ENCODE results near the gene RIN3. TPM values are rescaled to one million over a fixed set of nuclear protein-coding genes. Genes with fewer than 3 reads are reported as not detected.

Gene RIN3
- total RNA-seq, 4 donors from 2014 or later, result 13.5 to 22.2 (median 16.2) TPM

GRCh38 chr14:92493024-92493423 lies 20.6 kb upstream of the RIN3 start:
- no peak overlapping the region for H3K4me3 ChIP-seq
- no peaks in the 10 kb centered on the region for H3K9me3 ChIP-seq
- TF ChIP-seq EP300 (IDR thresholded peaks at IDR 0.05) (no peak), POLR2AphosphoS5 (IDR thresholded peaks at IDR 0.05) (no peak)
- WGBS, 2 donors (ENCODE audit: low coverage in 1 of 2), result 93 to 100% methylated on average over 2 to 5 of the region's 10 CpGs
- H3K27ac ChIP-seq, result peak overlapping the region in 1 of 4 donors; percentile 29
- no peaks in the 10 kb centered on the region for H3K27me3 ChIP-seq
- no peaks in the 10 kb centered on the region for H3K36me3 ChIP-seq
- peaks cover 0 to 5% (median 0%) of the 10 kb centered on the region in 3 donors for H3K4me1 ChIP-seq
- no peak for ATAC-seq

DNA sequence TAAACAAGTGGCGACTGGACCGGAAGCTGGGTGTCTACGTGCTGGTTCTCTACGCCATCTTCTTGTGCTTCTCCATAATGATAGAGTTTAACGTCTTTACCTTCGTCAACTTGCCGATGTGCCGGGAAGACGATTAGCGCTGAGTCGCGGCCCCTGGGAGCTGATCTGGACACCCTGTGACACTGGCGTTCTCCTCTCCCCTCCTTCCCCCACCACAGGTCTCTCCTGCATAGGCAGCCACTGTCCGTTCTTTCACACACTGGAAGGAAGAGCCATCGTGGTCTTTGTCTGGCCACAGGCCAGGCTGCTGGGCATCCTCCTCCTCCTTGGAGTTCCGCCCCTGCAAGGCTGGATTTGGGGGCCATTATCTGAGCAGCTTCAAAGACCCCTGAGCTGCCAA lies 20.1 kb upstream of the RIN3 start:
- H3K27ac ChIP-seq, result no peak overlapping the region
- H3K9me3 ChIP-seq, result no peaks in the 10 kb centered on the region
- H3K27me3 ChIP-seq, result no peaks in the 10 kb centered on the region
- H3K36me3 ChIP-seq, result no peaks in the 10 kb centered on the region
- no peak overlapping the region for H3K4me3 ChIP-seq
- ATAC-seq, result no peak
- no peak for TF ChIP-seq POLR2AphosphoS5 (IDR thresholded peaks at IDR 0.05)
- TF ChIP-seq POLR2A (IDR thresholded peaks at IDR 0.05), result no peak
- TF ChIP-seq EP300 (IDR thresholded peaks at IDR 0.05), result no peak
- TF ChIP-seq CTCF (IDR thresholded peaks at IDR 0.05), result no peak
- 93 to 100% methylated on average over 5 to 14 of the region's 16 CpGs for WGBS, 2 donors (ENCODE audit: low coverage in 1 of 2)
- peaks cover 0 to 5% (median 0%) of the 10 kb centered on the region in 3 donors for H3K4me1 ChIP-seq

DNA sequence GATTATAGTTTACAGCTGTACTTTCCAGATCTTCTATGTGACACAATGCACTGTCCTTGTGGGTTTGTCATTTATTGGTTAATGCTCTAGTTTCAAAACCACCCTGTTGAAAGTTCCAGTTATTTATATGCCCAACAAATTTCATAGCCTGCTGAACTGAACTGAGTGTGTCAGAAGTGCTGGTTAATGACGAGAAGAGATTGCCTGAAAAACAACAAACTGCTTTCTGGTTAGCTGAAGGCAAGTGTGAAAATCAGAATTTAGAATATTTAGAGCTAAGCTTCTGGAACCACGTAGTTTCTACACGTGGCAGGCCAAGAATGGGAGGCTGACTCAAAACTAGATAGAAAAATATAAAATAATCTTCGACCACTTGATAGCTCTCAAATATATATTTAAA lies 19.1 kb upstream of the RIN3 start:
- WGBS, 2 donors (ENCODE audit: low coverage in 1 of 2), result 77 to 84% methylated on average over 4 of the region's 4 CpGs
- H3K9me3 ChIP-seq, result no peaks in the 10 kb centered on the region
- no peaks in the 10 kb centered on the region for H3K36me3 ChIP-seq
- H3K27ac ChIP-seq, result no peak overlapping the region
- TF ChIP-seq EP300 (IDR thresholded peaks at IDR 0.05) (no peak), POLR2AphosphoS5 (IDR thresholded peaks at IDR 0.05) (no peak), CTCF (IDR thresholded peaks at IDR 0.05) (no peak)
- ATAC-seq, result no peak
- peaks cover 0 to 5% (median 0%) of the 10 kb centered on the region in 3 donors for H3K4me1 ChIP-seq
- no peaks in the 10 kb centered on the region for H3K27me3 ChIP-seq
- H3K4me3 ChIP-seq, result no peak overlapping the region

DNA sequence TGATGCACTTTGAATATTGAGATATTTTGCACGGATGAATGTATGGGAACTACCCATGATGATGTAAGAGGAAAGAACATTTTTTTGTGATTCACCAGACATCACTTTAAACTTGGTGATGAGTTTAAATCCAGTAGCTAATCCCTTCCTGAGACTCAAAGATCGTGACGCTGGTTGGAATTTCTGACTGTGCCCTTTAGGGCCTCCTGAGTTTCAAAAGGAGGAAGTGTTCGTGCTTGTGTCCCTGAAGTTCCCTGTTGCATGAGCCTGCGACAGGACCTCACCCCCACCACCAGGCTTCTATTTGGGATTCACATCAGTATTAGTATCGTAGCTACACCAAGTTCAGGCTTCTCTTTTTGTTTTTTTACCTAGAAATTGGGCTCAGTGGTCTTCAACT lies 18.6 kb upstream of the RIN3 start:
- peak; percentile 21 for ATAC-seq
- Histone ChIP-seq H3K36me3 (no peaks in the 10 kb centered on the region), H3K4me1 (peaks cover 0 to 5% (median 0%) of the 10 kb centered on the region in 3 donors), H3K27me3 (no peaks in the 10 kb centered on the region), H3K27ac (peak overlapping the region in 1 of 4 donors; percentile 8), H3K9me3 (no peaks in the 10 kb centered on the region), H3K4me3 (no peak overlapping the region)
- WGBS, 2 donors (ENCODE audit: low coverage in 1 of 2), result 69 to 75% methylated on average over 6 of the region's 6 CpGs
- TF ChIP-seq POLR2AphosphoS5 (IDR thresholded peaks at IDR 0.05) (no peak), EP300 (IDR thresholded peaks at IDR 0.05) (no peak), POLR2A (IDR thresholded peaks at IDR 0.05) (no peak), CTCF (IDR thresholded peaks at IDR 0.05) (no peak)

DNA sequence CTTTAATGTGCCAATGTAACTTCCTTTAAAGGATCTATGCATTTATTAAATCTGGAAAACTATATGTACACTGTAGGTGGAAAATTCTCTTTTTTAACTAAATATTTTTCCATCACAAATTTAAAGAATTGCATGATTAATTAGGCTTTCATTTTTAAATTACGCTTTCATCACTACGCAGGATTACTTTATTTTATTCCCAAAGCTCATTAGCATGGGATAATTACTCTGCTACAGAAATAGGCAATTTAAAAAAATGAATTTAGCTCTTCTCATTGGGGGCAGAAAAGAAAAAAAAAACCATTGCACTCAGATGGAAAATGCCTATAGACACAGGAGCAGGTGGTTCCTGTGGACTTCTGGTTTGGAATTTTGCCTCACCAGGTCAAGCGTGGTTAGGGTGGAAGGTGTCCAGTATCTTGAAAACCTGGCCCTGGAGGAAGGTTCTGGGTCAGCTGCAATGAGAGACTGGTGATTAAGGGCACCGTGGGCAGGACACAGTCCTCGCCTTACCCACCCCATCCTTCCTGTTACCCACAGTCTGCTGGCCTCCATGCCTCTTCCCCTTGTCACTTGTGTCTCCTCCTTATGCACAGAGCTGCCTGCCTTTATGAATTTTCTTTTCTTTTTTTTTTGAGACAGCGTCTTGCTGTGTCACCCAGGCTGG lies 17.3 kb upstream of the RIN3 start:
- WGBS, 2 donors (ENCODE audit: low coverage in 1 of 2), result 84 to 88% methylated on average over 2 to 6 of the region's 6 CpGs
- no peak for ATAC-seq
- no peaks in the 10 kb centered on the region for H3K9me3 ChIP-seq
- no peak overlapping the region for H3K4me3 ChIP-seq
- no peaks in the 10 kb centered on the region for H3K4me1 ChIP-seq
- no peaks in the 10 kb centered on the region for H3K27me3 ChIP-seq
- no peaks in the 10 kb centered on the region for H3K36me3 ChIP-seq
- TF ChIP-seq POLR2AphosphoS5 (IDR thresholded peaks at IDR 0.05), result no peak
- H3K27ac ChIP-seq, result no peak overlapping the region

DNA sequence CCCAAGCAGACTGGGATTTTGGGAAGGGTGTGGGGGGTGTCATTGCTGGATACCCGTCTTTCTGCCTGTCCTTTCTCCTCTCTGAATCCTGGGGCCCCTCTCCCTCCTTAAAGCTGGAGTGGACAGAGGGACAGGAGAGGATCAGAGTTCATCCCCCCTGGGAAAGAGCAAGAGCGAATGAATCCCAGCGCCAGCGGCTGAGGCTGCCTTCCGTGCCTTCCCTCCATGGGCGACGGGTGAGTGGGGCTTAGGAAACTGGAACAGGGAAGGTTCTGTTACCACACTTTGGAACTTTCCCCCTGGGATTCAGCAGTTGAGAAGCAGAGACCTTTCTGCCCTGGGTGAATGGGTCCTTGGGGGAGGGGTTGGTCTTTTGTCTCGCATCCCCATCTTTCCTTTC lies 16.2 kb upstream of the RIN3 start:
- no peaks in the 10 kb centered on the region for H3K4me1 ChIP-seq
- no peaks in the 10 kb centered on the region for H3K27me3 ChIP-seq
- TF ChIP-seq POLR2A (IDR thresholded peaks at IDR 0.05) (no peak), CTCF (IDR thresholded peaks at IDR 0.05) (no peak), POLR2AphosphoS5 (IDR thresholded peaks at IDR 0.05) (no peak), EP300 (IDR thresholded peaks at IDR 0.05) (no peak)
- 88% methylated on average over 1 of the region's 8 CpGs; no CpG with 5 or more reads in 1 of the 2 donors for WGBS, 2 donors (ENCODE audit: low coverage in 1 of 2)
- no peak for ATAC-seq
- H3K9me3 ChIP-seq, result no peaks in the 10 kb centered on the region
- H3K4me3 ChIP-seq, result no peak overlapping the region
- no peak overlapping the region for H3K27ac ChIP-seq
- H3K36me3 ChIP-seq, result no peaks in the 10 kb centered on the region

Measured in gastroesophageal sphincter (tissue), 4 donors.